OCI-LY7 (cell line): ENCODE measurements around the gene NPHS1.

Experiments
- CTCF ChIP-seq: fragments of 200-600 bp; sonication (generic); conservative IDR thresholded peaks from 2 replicates; pipeline ENCODE4 v1.5.1; 2014; ENCODE audit warnings: mild to moderate bottlenecking, antibody characterized with exemption, low read length, moderate library complexity, mixed read lengths
- EZH2phosphoT487 ChIP-seq: fragments of 200-600 bp; sonication (generic); IDR thresholded peaks from 2 replicates; pipeline ENCODE4 v1.6.1; 2018; ENCODE audit warnings: low read depth, borderline replicate concordance, mild to moderate bottlenecking, mixed run types, antibody characterized with exemption, low read length, moderate library complexity, mixed read lengths

GRCh38 chr19:35897706-35898451 lies 45.6 kb upstream of the NPHS1 start:
- TF ChIP-seq CTCF (no peak), EZH2phosphoT487 (no peak)
